ENCODE data around the gene HNRNPM. TPM values are rescaled to one million over a fixed set of nuclear protein-coding genes. Genes with fewer than 3 reads are reported as not detected.

Gene HNRNPM
- total RNA-seq, 4 donors from 2014 or later = 103 to 126 (median 116) TPM

- no peak for DNase-seq (ENCODE audit: extremely low spot score)
- Histone ChIP-seq H3K9me3 (no peaks in the 10 kb centered on the region), H3K27me3 (no peaks in the 10 kb centered on the region), H3K27ac (replicated peaks in 1 of 4) (no peak overlapping the region), H3K36me3 (no peaks in the 10 kb centered on the region), H3K4me1 (peaks cover 0 to 3% (median under 1%) of the 10 kb centered on the region in 4 donors), H3K4me3 (no peak overlapping the region)
- intact Hi-C loops (cut with DNase I) = no loop called here
- WGBS = 46% methylated on average over 7 of the region's 7 CpGs
- TF ChIP-seq CTCF (IDR thresholded peaks at IDR 0.05) = no peak
- no peak for TF ChIP-seq POLR2A (IDR thresholded peaks at IDR 0.05; ENCODE audit: low read depth)
- no peak for TF ChIP-seq EP300 (IDR thresholded peaks at IDR 0.05)
- TF ChIP-seq POLR2AphosphoS5 (IDR thresholded peaks at IDR 0.05) = no peak
Observed at GRCh38 chr19:8500158-8500557, 55.4 kb downstream of the HNRNPM start.

GRCh38 chr19:8501516-8501915, 56.7 kb downstream of the HNRNPM start:
- Histone ChIP-seq H3K27me3 (no peaks in the 10 kb centered on the region), H3K36me3 (no peaks in the 10 kb centered on the region), H3K4me1 (peaks cover 9 to 17% (median 13%) of the 10 kb centered on the region in 4 donors), H3K4me3 (no peak overlapping the region), H3K9me3 (no peaks in the 10 kb centered on the region), H3K27ac (replicated peaks in 1 of 4) (no peak overlapping the region)
- WGBS = 75% methylated on average over 5 of the region's 6 CpGs
- no peak for TF ChIP-seq CTCF (IDR thresholded peaks at IDR 0.05)
- no peak for TF ChIP-seq EP300 (IDR thresholded peaks at IDR 0.05)
- no peak for TF ChIP-seq POLR2A (IDR thresholded peaks at IDR 0.05; ENCODE audit: low read depth)
- no peak for TF ChIP-seq POLR2AphosphoS5 (IDR thresholded peaks at IDR 0.05)
- intact Hi-C loops (cut with DNase I) = no loop called here
- DNase-seq (ENCODE audit: extremely low spot score) = no peak

GRCh38 chr19:8501981-8502380, 57.2 kb downstream of the HNRNPM start:
- Histone ChIP-seq H3K9me3 (no peaks in the 10 kb centered on the region), H3K27ac (replicated peaks in 1 of 4) (no peak overlapping the region), H3K27me3 (no peaks in the 10 kb centered on the region), H3K4me1 (peaks cover 11 to 20% (median 17%) of the 10 kb centered on the region in 4 donors), H3K4me3 (no peak overlapping the region), H3K36me3 (no peaks in the 10 kb centered on the region)
- intact Hi-C loops (cut with DNase I) = no loop called here
- 65% methylated on average over 10 of the region's 14 CpGs for WGBS
- TF ChIP-seq POLR2AphosphoS5 (IDR thresholded peaks at IDR 0.05) = no peak
- no peak for TF ChIP-seq EP300 (IDR thresholded peaks at IDR 0.05)
- TF ChIP-seq POLR2A (IDR thresholded peaks at IDR 0.05; ENCODE audit: low read depth) = no peak
- no peak for TF ChIP-seq CTCF (IDR thresholded peaks at IDR 0.05)
- no peak for DNase-seq (ENCODE audit: extremely low spot score)

- WGBS = 91% methylated on average over 7 of the region's 7 CpGs
- no peak overlapping the region for H3K27ac ChIP-seq (replicated peaks in 1 of 4)
- TF ChIP-seq POLR2A (IDR thresholded peaks at IDR 0.05; ENCODE audit: low read depth) (no peak), POLR2AphosphoS5 (IDR thresholded peaks at IDR 0.05) (no peak), CTCF (IDR thresholded peaks at IDR 0.05) (no peak), EP300 (IDR thresholded peaks at IDR 0.05) (no peak)
- intact Hi-C loops (cut with DNase I) = no loop called here
- no peaks in the 10 kb centered on the region for H3K27me3 ChIP-seq
- DNase-seq (ENCODE audit: extremely low spot score) = no peak
- peaks cover 11 to 20% (median 17%) of the 10 kb centered on the region in 4 donors for H3K4me1 ChIP-seq
- no peaks in the 10 kb centered on the region for H3K36me3 ChIP-seq
- no peaks in the 10 kb centered on the region for H3K9me3 ChIP-seq
- no peak overlapping the region for H3K4me3 ChIP-seq
Observed at GRCh38 chr19:8503510-8503909, 58.7 kb downstream of the HNRNPM start.

- no peak for DNase-seq (ENCODE audit: extremely low spot score)
- H3K36me3 ChIP-seq = peaks cover 0 to 4% (median 0%) of the 10 kb centered on the region in 4 donors
- intact Hi-C loops (cut with DNase I) = no loop called here
- peaks cover 11 to 20% (median 17%) of the 10 kb centered on the region in 4 donors for H3K4me1 ChIP-seq
- no peaks in the 10 kb centered on the region for H3K27me3 ChIP-seq
- no peaks in the 10 kb centered on the region for H3K9me3 ChIP-seq
- TF ChIP-seq POLR2AphosphoS5 (IDR thresholded peaks at IDR 0.05) (no peak), CTCF (IDR thresholded peaks at IDR 0.05) (no peak), EP300 (IDR thresholded peaks at IDR 0.05) (no peak), POLR2A (IDR thresholded peaks at IDR 0.05; ENCODE audit: low read depth) (no peak)
- H3K27ac ChIP-seq (replicated peaks in 1 of 4) = no peak overlapping the region
- 81% methylated on average over 7 of the region's 7 CpGs for WGBS
- H3K4me3 ChIP-seq = no peak overlapping the region
Observed at GRCh38 chr19:8504171-8504570, 59.4 kb downstream of the HNRNPM start.

Measured in esophagus muscularis mucosa (tissue), 4 donors.